ENCODE data around the gene FYTTD1. TPM values are rescaled to one million over a fixed set of nuclear protein-coding genes. Genes with fewer than 3 reads are reported as not detected.
"Not testable (repeated sequence)": the region's sequence is repeated elsewhere in the genome, so short reads cannot be mapped to it uniquely, and the experiment has no call there.

Gene FYTTD1
- total RNA-seq, 1 donor from 2014 or later = 37.7 TPM

DNA sequence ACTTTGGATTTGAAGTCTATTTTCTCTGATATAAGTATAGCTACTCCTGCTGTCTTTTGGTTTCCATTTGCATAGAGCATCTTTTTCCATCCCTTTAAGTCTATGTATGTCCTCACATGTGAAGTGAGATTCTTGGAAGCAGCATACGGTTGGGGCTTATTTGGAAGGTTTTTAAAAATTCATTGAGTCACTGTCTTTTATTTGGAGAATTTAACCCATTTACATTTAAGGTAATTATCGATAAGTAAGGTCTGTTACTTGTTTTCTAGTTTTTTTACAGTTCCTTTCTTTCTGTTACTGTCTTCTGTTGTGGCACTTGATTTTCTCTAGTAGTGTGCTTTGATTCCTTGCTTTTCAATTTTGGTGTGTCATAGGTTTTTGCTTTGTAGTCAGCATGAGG, 26.9 kb upstream of the FYTTD1 start:
- no peak for ATAC-seq
- H3K27ac ChIP-seq = no peak overlapping the region
- H3K9me3 ChIP-seq = peaks cover 6% of the 10 kb centered on the region
- intact Hi-C loops (cut with DNase I) = no loop called here
- H3K4me1 ChIP-seq = no peaks in the 10 kb centered on the region
- H3K4me3 ChIP-seq = no peak overlapping the region
- peaks cover 2% of the 10 kb centered on the region for H3K36me3 ChIP-seq
- TF ChIP-seq, protein P1, sequence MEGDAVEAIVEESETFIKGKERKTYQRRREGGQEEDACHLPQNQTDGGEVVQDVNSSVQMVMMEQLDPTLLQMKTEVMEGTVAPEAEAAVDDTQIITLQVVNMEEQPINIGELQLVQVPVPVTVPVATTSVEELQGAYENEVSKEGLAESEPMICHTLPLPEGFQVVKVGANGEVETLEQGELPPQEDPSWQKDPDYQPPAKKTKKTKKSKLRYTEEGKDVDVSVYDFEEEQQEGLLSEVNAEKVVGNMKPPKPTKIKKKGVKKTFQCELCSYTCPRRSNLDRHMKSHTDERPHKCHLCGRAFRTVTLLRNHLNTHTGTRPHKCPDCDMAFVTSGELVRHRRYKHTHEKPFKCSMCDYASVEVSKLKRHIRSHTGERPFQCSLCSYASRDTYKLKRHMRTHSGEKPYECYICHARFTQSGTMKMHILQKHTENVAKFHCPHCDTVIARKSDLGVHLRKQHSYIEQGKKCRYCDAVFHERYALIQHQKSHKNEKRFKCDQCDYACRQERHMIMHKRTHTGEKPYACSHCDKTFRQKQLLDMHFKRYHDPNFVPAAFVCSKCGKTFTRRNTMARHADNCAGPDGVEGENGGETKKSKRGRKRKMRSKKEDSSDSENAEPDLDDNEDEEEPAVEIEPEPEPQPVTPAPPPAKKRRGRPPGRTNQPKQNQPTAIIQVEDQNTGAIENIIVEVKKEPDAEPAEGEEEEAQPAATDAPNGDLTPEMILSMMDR (IDR thresholded peaks at IDR 0.05) = no peak
- H3K27me3 ChIP-seq (ENCODE audit: low read depth) = no peaks in the 10 kb centered on the region
- DNase-seq = no peak

DNA sequence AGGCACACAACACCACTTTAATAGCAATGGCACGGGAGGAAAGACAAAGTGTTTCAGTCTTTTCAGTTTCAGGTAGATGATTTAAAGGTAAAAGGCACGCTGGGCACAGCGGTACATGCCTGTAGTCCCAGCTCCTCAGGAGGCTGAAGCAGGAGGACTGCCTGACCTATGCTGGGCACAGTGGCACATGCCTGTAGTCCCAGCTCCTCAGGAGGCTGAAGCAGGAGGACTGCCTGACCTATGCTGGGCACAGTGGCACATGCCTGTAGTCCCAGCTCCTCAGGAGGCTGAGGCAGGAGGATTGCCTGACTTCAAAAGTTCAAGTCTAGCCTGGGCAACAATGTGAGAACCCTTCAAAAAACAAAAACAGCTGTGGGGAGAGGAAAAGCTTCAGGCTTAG, 21.8 kb upstream of the FYTTD1 start:
- H3K27ac ChIP-seq; H3K27me3 ChIP-seq (ENCODE audit: low read depth); ATAC-seq; DNase-seq; H3K4me3 ChIP-seq; H3K36me3 ChIP-seq; H3K4me1 ChIP-seq; H3K9me3 ChIP-seq; intact Hi-C loops (cut with DNase I): not testable (repeated sequence)

DNA sequence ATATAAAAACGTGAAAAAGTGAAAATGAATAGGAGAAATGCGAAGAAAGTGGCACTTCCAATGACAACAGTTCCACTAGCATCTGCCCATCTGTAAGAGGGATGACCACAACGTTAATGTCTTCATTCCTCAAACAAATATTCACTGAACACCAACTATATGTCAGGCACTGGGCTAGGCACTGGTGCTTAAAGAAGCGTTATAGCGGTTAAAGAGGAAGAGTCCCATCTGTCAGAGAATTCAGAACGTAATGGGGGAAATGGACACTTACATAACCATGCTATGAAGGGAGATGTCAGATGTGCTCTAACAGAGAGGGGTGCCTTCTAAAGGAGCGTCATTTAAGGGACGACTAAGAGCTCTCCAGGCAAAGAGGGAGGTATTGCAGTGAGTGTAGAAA, 21.2 kb upstream of the FYTTD1 start:
- TF ChIP-seq, protein P1 (IDR thresholded peaks at IDR 0.05) = no peak
- no peaks in the 10 kb centered on the region for H3K27me3 ChIP-seq (ENCODE audit: low read depth)
- H3K36me3 ChIP-seq = no peaks in the 10 kb centered on the region
- ATAC-seq = no peak
- no peaks in the 10 kb centered on the region for H3K9me3 ChIP-seq
- intact Hi-C loops (cut with DNase I) = no loop called here
- H3K4me3 ChIP-seq = no peak overlapping the region
- H3K4me1 ChIP-seq = no peaks in the 10 kb centered on the region
- no peak for DNase-seq
- no peak overlapping the region for H3K27ac ChIP-seq

DNA sequence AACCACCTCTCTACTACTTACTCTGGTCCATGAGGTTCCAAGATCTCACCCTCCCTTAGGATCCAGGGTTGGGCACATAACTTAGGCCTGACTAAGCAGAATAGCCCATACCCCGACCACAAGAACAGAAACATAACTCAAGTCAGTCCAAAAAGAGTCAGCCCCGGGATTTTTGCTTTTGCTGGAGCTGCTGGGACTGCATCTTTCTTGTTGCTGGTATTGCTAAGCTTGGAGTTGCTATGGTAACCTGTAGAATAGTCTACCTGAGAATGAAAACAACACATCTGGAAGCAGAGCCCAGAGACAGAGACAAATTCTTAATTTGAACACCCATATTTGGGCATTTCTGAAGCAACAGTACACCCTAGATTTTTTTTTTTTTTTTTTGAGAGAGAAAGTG, 19.5 kb upstream of the FYTTD1 start:
- ATAC-seq (peak in 1 of 2 donors; percentile 57), DNase-seq (no peak)
- Histone ChIP-seq H3K36me3 (no peaks in the 10 kb centered on the region), H3K4me1 (peaks cover 11% of the 10 kb centered on the region), H3K27me3 (ENCODE audit: low read depth) (no peaks in the 10 kb centered on the region), H3K9me3 (no peaks in the 10 kb centered on the region), H3K27ac (no peak overlapping the region), H3K4me3 (no peak overlapping the region)
- intact Hi-C loops (cut with DNase I) = no loop called here
- TF ChIP-seq, protein P1 (IDR thresholded peaks at IDR 0.05) = no peak

DNA sequence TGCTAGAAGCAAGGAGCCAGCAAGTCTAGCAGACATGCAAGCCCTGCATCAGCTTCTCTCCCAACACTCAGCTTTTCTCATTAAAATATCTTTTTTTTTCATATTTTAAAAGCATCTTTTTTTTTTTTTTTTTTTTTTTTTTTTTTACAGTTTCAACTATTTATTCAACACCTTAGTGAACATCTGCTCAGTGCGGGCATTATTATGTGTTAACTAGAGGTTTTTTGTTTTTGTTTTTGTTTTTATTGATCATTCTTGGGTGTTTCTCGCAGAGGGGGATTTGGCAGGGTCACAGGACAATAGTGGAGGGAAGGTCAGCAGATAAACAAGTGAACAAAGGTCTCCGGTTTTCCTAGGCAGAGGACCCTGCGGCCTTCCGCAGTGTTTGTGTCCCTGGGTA, 18.9 kb upstream of the FYTTD1 start:
- H3K27me3 ChIP-seq (ENCODE audit: low read depth); intact Hi-C loops (cut with DNase I); ATAC-seq; H3K9me3 ChIP-seq; H3K36me3 ChIP-seq; H3K4me3 ChIP-seq; DNase-seq; H3K27ac ChIP-seq: not testable (repeated sequence)
- H3K4me1 ChIP-seq = peaks cover 16% of the 10 kb centered on the region

DNA sequence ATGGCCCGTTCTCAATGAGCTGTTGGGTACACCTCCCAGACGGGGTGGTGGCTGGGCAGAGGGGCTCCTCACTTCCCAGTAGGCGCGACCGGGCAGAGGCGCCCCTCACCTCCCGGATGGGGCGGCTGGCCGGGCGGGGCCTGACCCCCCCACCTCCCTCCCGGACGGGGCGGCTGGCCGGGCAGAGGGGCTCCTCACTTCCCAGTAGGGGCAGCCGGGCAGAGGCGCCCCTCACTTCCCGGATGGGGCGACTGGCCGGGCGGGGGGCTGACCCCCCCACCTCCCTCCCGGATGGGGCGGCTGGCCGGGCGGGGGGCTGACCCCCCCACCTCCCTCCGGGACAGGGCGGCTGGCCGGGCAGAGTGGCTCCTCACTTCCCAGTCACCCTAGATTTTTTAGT, 18.2 kb upstream of the FYTTD1 start:
- DNase-seq = not testable (repeated sequence)

DNA sequence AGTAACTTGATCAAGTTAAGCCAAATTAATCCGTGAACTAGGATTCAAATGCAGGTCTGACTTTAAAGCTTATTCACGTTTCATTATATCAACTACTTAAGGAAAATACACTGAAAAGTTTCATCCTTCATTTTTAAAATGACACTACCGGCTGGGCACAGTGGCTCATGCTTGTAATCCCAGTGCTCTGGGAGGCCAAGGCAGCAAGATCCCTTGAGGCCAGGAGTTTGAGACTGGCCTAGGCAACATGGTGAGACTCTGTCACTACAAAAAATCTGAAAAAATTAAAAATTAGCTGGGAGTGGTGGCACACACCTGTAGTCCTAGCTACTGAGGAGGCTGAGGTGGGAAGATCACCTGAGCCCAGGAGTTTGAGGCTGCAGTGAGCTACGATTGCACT, 16.6 kb upstream of the FYTTD1 start:
- Histone ChIP-seq H3K27me3 (ENCODE audit: low read depth) (no peaks in the 10 kb centered on the region), H3K4me3 (no peak overlapping the region), H3K4me1 (peaks cover 27% of the 10 kb centered on the region), H3K36me3 (no peaks in the 10 kb centered on the region), H3K27ac (no peak overlapping the region), H3K9me3 (no peaks in the 10 kb centered on the region)
- no peak for DNase-seq
- intact Hi-C loops (cut with DNase I) = no loop called here
- TF ChIP-seq, protein P1 (IDR thresholded peaks at IDR 0.05) = no peak
- ATAC-seq = no peak

More for the DNA sequence above, 18.2 kb upstream of the FYTTD1 start:
- H3K9me3 ChIP-seq; H3K27ac ChIP-seq; intact Hi-C loops (cut with DNase I); H3K36me3 ChIP-seq; H3K27me3 ChIP-seq (ENCODE audit: low read depth); H3K4me3 ChIP-seq; ATAC-seq: not testable (repeated sequence)
- peaks cover 19% of the 10 kb centered on the region for H3K4me1 ChIP-seq

Data from lower lobe of right lung (tissue), 2 donors.